GM21390 (cell line): Measurements from ENCODE around the gene PDGFD.

Source experiments
- ATAC-seq: cut with Tn5 transposase; IDR thresholded peaks from one replicate; pipeline ENCODE4 v1.9.1; 2021; ENCODE audit not compliant: unreplicated experiment

PDGFD gene

GRCh38 chr11:104164028-104164520 lies at the start of gene PDGFD:
TSS of gene PDGFD (minus strand) at chr11:104164147.
- ATAC-seq: peak; percentile 97

GRCh38 chr11:104206936-104207335 lies 43.0 kb upstream of the PDGFD start:
- no peak for ATAC-seq

- ATAC-seq: no peak
These were observed 41.9 kb upstream of the PDGFD start for GRCh38 chr11:104205838-104206237.

GRCh38 chr11:104200688-104201087 lies 36.7 kb upstream of the PDGFD start:
- no peak for ATAC-seq

- ATAC-seq: no peak
These were observed 35.1 kb upstream of the PDGFD start for GRCh38 chr11:104199053-104199452.

GRCh38 chr11:104198576-104198975 lies 34.6 kb upstream of the PDGFD start:
- no peak for ATAC-seq

GRCh38 chr11:104191124-104191523 lies 27.2 kb upstream of the PDGFD start:
- ATAC-seq: no peak

GRCh38 chr11:104183593-104183992 lies 19.6 kb upstream of the PDGFD start:
- no peak for ATAC-seq

GRCh38 chr11:104175769-104176168 lies 11.8 kb upstream of the PDGFD start:
- no peak for ATAC-seq

- no peak for ATAC-seq
These were observed 5.1 kb upstream of the PDGFD start for GRCh38 chr11:104169091-104169490.

- no peak for ATAC-seq
These were observed 1.1 kb upstream of the PDGFD start for GRCh38 chr11:104165014-104165413.

GRCh38 chr11:104163100-104164027 lies 583 bp downstream of the PDGFD start:
- peak; percentile 5 for ATAC-seq

GRCh38 chr11:104161751-104162450 lies 2.0 kb downstream of the PDGFD start:
- ATAC-seq: no peak

- no peak for ATAC-seq
These were observed 4.6 kb downstream of the PDGFD start for GRCh38 chr11:104159356-104159755.

- no peak for ATAC-seq
These were observed 8.6 kb downstream of the PDGFD start for GRCh38 chr11:104155375-104155774.

- ATAC-seq: no peak
These were observed 9.7 kb downstream of the PDGFD start for GRCh38 chr11:104154296-104154695.

- ATAC-seq: peak; percentile 73
These were observed 10.9 kb downstream of the PDGFD start for GRCh38 chr11:104152941-104153505.

GRCh38 chr11:104151404-104152204 lies 12.3 kb downstream of the PDGFD start:
- no peak for ATAC-seq

- no peak for ATAC-seq
These were observed 15.2 kb downstream of the PDGFD start for GRCh38 chr11:104148706-104149105.

GRCh38 chr11:104148074-104148473 lies 15.9 kb downstream of the PDGFD start:
- ATAC-seq: no peak

GRCh38 chr11:104146943-104147342 lies 17.0 kb downstream of the PDGFD start:
- ATAC-seq: no peak
